GM12878 (cell line): Measurements from ENCODE around the gene ABCB9.

Source experiments
- BCL11A ChIP-seq: IDR thresholded peaks from 2 replicates; pipeline ENCODE4 v1.6.1; 2011; ENCODE audit warnings: low read depth, low read length
- CHD2 ChIP-seq: IDR thresholded peaks from 2 replicates; pipeline ENCODE4 v1.6.1; 2011; ENCODE audit warnings: low read depth, low read length, improper control_type of control experiment, borderline replicate concordance
- CREB1 ChIP-seq: IDR thresholded peaks from 2 replicates; pipeline ENCODE4 v1.6.1; 2012; ENCODE audit warnings: low read depth, mild to moderate bottlenecking, inconsistent platforms
- FOXM1 ChIP-seq: IDR thresholded peaks from 2 replicates; pipeline ENCODE4 v1.6.1; 2012; ENCODE audit warnings: low read depth, mild to moderate bottlenecking, inconsistent platforms, low read length, moderate library complexity
- HDAC2 ChIP-seq: fragments of 200-600 bp; sonication (generic); IDR thresholded peaks from 2 replicates; pipeline ENCODE4 v1.6.1; 2017
- NFIC ChIP-seq: IDR thresholded peaks from 2 replicates; pipeline ENCODE4 v1.6.1; 2012; ENCODE audit warnings: low read depth, mild to moderate bottlenecking, inconsistent platforms, low read length, moderate library complexity
- SIN3A ChIP-seq: IDR thresholded peaks from 2 replicates; pipeline ENCODE4 v1.6.1; 2012; ENCODE audit warnings: low read depth, low read length, improper control_type of control experiment
- SUPT20H ChIP-seq: IDR thresholded peaks from 2 replicates; pipeline ENCODE4 v1.6.1; 2011; ENCODE audit warnings: low read depth, mild to moderate bottlenecking, low read length, moderate library complexity, borderline replicate concordance; ENCODE audit not compliant: control insufficient read depth
- TAF1 ChIP-seq: IDR thresholded peaks from 2 replicates; pipeline ENCODE4 v1.6.1; 2011; ENCODE audit warnings: mild to moderate bottlenecking, low read depth, low read length, borderline replicate concordance
- TCF12 ChIP-seq: IDR thresholded peaks from 2 replicates; pipeline ENCODE4 v1.6.1; 2011; ENCODE audit warnings: low read depth, mild to moderate bottlenecking, low read length
- TF ChIP-seq, protein P1 (sequence below), 3 experiments: IDR thresholded peaks in 2 of 3; conservative IDR thresholded peaks in 1 of 3; 2 replicates each; pipeline ENCODE4 v1.5.1; 2011; ENCODE audit warnings: low read depth in 3 of 3, low read length in 3 of 3, mild to moderate bottlenecking in 3 of 3, control low read depth in 2 of 3, moderate library complexity in 2 of 3, inconsistent platforms in 1 of 3, mixed read lengths in 1 of 3; ENCODE audit not compliant: control insufficient read depth in 2 of 3, insufficient read depth in 1 of 3; ENCODE audit errors: extremely low read depth in 1 of 3
- TF ChIP-seq, protein P2 (sequence below): IDR thresholded peaks from 2 replicates; pipeline ENCODE4 v1.6.1; 2012; ENCODE audit warnings: low read depth, low read length, improper control_type of control experiment
- TF ChIP-seq, protein P3 (sequence below): fragments of 450-650 bp; IDR thresholded peaks from 2 replicates; pipeline ENCODE4 v1.6.1; 2017; ENCODE audit warnings: mild to moderate bottlenecking, moderate library complexity

DNA sequence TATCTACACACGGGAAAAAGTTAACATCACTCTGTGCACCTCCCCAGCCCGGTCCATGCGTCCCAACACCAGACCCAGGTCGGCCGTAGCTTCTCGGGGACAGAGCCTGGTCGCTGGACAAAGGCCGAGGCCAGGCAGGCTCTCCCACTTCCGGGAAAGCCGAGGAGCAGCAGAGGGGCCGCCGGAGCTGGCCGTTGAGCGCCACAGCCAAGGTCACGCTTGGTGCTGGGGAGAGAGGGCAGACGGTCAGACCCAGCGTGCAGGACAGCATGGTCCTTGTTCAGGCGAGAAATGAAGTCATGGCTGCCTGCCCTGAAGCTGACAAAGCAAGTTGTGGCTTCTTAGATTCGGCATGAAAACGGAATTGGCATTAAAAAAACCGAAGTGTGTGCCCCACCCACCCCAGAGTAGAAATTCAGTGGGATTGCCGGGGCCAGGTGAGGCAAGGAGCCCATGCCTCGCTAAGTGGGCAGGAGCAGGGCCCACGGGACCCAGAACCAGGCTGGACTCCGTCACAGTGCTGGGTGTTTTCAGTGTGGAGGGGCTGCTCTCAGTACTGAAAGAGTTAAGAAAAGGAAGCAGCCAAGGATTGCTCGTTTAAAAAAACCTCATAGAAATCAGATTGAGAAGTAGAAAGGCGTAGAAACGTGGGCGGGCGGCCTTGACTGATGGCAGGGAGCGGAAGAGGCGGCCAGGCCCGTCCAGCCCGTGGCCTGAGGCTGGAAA is 18.5 kb upstream of the ABCB9 start:
- TF ChIP-seq CREB1 (no peak), SIN3A (no peak), TAF1 (no peak), CHD2 (no peak), SUPT20H (no peak), HDAC2 (no peak), BCL11A (no peak), TCF12 (no peak), FOXM1 (no peak), NFIC (no peak)
- TF ChIP-seq, protein P1, sequence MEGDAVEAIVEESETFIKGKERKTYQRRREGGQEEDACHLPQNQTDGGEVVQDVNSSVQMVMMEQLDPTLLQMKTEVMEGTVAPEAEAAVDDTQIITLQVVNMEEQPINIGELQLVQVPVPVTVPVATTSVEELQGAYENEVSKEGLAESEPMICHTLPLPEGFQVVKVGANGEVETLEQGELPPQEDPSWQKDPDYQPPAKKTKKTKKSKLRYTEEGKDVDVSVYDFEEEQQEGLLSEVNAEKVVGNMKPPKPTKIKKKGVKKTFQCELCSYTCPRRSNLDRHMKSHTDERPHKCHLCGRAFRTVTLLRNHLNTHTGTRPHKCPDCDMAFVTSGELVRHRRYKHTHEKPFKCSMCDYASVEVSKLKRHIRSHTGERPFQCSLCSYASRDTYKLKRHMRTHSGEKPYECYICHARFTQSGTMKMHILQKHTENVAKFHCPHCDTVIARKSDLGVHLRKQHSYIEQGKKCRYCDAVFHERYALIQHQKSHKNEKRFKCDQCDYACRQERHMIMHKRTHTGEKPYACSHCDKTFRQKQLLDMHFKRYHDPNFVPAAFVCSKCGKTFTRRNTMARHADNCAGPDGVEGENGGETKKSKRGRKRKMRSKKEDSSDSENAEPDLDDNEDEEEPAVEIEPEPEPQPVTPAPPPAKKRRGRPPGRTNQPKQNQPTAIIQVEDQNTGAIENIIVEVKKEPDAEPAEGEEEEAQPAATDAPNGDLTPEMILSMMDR (IDR thresholded peaks at IDR 0.05 in 2 of 3, conservative IDR thresholded peaks at IDR 0.05 in 1 of 3; ENCODE audit: control insufficient read depth in 2 of 3, extremely low read depth in 1 of 3, insufficient read depth in 1 of 3, low read depth in 3 of 3, low read length in 3 of 3), result no peak
- TF ChIP-seq, protein P2, sequence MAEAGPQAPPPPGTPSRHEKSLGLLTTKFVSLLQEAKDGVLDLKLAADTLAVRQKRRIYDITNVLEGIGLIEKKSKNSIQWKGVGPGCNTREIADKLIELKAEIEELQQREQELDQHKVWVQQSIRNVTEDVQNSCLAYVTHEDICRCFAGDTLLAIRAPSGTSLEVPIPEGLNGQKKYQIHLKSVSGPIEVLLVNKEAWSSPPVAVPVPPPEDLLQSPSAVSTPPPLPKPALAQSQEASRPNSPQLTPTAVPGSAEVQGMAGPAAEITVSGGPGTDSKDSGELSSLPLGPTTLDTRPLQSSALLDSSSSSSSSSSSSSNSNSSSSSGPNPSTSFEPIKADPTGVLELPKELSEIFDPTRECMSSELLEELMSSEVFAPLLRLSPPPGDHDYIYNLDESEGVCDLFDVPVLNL, result no peak
- TF ChIP-seq, protein P3, sequence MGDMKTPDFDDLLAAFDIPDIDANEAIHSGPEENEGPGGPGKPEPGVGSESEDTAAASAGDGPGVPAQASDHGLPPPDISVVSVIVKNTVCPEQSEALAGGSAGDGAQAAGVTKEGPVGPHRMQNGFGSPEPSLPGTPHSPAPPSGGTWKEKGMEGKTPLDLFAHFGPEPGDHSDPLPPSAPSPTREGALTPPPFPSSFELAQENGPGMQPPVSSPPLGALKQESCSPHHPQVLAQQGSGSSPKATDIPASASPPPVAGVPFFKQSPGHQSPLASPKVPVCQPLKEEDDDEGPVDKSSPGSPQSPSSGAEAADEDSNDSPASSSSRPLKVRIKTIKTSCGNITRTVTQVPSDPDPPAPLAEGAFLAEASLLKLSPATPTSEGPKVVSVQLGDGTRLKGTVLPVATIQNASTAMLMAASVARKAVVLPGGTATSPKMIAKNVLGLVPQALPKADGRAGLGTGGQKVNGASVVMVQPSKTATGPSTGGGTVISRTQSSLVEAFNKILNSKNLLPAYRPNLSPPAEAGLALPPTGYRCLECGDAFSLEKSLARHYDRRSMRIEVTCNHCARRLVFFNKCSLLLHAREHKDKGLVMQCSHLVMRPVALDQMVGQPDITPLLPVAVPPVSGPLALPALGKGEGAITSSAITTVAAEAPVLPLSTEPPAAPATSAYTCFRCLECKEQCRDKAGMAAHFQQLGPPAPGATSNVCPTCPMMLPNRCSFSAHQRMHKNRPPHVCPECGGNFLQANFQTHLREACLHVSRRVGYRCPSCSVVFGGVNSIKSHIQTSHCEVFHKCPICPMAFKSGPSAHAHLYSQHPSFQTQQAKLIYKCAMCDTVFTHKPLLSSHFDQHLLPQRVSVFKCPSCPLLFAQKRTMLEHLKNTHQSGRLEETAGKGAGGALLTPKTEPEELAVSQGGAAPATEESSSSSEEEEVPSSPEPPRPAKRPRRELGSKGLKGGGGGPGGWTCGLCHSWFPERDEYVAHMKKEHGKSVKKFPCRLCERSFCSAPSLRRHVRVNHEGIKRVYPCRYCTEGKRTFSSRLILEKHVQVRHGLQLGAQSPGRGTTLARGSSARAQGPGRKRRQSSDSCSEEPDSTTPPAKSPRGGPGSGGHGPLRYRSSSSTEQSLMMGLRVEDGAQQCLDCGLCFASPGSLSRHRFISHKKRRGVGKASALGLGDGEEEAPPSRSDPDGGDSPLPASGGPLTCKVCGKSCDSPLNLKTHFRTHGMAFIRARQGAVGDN, result no peak
